Osteoblast (primary cell): ENCODE data around the gene PXMP4. TPM values are rescaled to one million over a fixed set of nuclear protein-coding genes. Genes with fewer than 3 reads are reported as not detected.

Source experiments
- DNase-seq: peaks from one replicate; pipeline ENCODE4 v3.0.0; 2011; ENCODE audit warnings: low spot score, mixed read lengths; ENCODE audit not compliant: insufficient read length; ENCODE audit errors: missing footprints
- H2AFZ ChIP-seq: 2 replicates; pipeline ENCODE4 v1.6.0; 2011; ENCODE audit warnings: mild to moderate bottlenecking, low read length
- H3K27ac ChIP-seq: 2 replicates; pipeline ENCODE4 v1.5.1; 2011; ENCODE audit warnings: mild to moderate bottlenecking, low read depth, low read length, moderate library complexity
- H3K27me3 ChIP-seq: 2 replicates; pipeline ENCODE4 v1.6.0; 2012; ENCODE audit warnings: mild to moderate bottlenecking, control low read depth, inconsistent platforms, low read length, moderate library complexity; ENCODE audit not compliant: insufficient read depth
- H3K36me3 ChIP-seq: 2 replicates; pipeline ENCODE4 v1.5.1; 2011; ENCODE audit warnings: mild to moderate bottlenecking, low read length, control low read depth, moderate library complexity; ENCODE audit not compliant: insufficient read depth
- H3K4me1 ChIP-seq: 2 replicates; pipeline ENCODE4 v1.5.1; 2011; ENCODE audit warnings: mild to moderate bottlenecking, low read length, control low read depth, moderate library complexity; ENCODE audit not compliant: insufficient read depth
- H3K4me2 ChIP-seq: 2 replicates; pipeline ENCODE4 v1.6.0; 2011; ENCODE audit warnings: mild to moderate bottlenecking, low read length; ENCODE audit not compliant: insufficient read depth
- H3K4me3 ChIP-seq: fragments of 200-600 bp; sonication (generic); 3 replicates; pipeline ENCODE4 v1.5.1; 2012; ENCODE audit warnings: mild to moderate bottlenecking, low read length, inconsistent platforms; ENCODE audit not compliant: insufficient read depth
- H3K79me2 ChIP-seq: 2 replicates; pipeline ENCODE4 v1.6.0; 2012; ENCODE audit warnings: mild to moderate bottlenecking, low read length, control low read depth, inconsistent platforms; ENCODE audit not compliant: insufficient read depth
- H3K9me3 ChIP-seq: 2 replicates; pipeline ENCODE4 v1.5.1; 2011; ENCODE audit warnings: low read depth, low read length, control low read depth
- H4K20me1 ChIP-seq: 2 replicates; pipeline ENCODE4 v1.6.0; 2012; ENCODE audit warnings: mild to moderate bottlenecking, low read length, control low read depth; ENCODE audit not compliant: insufficient read depth
- total RNA-seq: library from RNA; depleted of rRNA; stranded (reverse); fragments of >200 nt; gene quantifications from 2 replicates; pipeline ENCODE4 v1.2.3, GENCODE V29; 2012
- TF ChIP-seq, protein P1 (sequence below): IDR thresholded peaks from 2 replicates; pipeline ENCODE4 v1.5.1; 2011; ENCODE audit warnings: mild to moderate bottlenecking, low read depth, low read length, moderate library complexity; ENCODE audit errors: extremely low read depth

Gene PXMP4
- total RNA-seq, 1 donor, result 5.1 TPM

- Histone ChIP-seq H3K79me2 (no peaks in the 10 kb centered on the region), H4K20me1 (no peaks in the 10 kb centered on the region), H3K9me3 (no peaks in the 10 kb centered on the region), H3K4me2 (no peak overlapping the region), H3K27me3 (no peaks in the 10 kb centered on the region), H3K36me3 (no peaks in the 10 kb centered on the region), H3K4me3 (no peak overlapping the region), H2AFZ (no peak overlapping the region), H3K4me1 (peaks cover 22% of the 10 kb centered on the region), H3K27ac (no peak overlapping the region)
- no peak for DNase-seq
- TF ChIP-seq, protein P1, sequence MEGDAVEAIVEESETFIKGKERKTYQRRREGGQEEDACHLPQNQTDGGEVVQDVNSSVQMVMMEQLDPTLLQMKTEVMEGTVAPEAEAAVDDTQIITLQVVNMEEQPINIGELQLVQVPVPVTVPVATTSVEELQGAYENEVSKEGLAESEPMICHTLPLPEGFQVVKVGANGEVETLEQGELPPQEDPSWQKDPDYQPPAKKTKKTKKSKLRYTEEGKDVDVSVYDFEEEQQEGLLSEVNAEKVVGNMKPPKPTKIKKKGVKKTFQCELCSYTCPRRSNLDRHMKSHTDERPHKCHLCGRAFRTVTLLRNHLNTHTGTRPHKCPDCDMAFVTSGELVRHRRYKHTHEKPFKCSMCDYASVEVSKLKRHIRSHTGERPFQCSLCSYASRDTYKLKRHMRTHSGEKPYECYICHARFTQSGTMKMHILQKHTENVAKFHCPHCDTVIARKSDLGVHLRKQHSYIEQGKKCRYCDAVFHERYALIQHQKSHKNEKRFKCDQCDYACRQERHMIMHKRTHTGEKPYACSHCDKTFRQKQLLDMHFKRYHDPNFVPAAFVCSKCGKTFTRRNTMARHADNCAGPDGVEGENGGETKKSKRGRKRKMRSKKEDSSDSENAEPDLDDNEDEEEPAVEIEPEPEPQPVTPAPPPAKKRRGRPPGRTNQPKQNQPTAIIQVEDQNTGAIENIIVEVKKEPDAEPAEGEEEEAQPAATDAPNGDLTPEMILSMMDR, result no peak
Observed at GRCh38 chr20:33729101-33729500, 9.0 kb upstream of the PXMP4 start.

- Histone ChIP-seq H3K27me3 (no peaks in the 10 kb centered on the region), H3K4me1 (peaks cover 16% of the 10 kb centered on the region), H3K79me2 (no peaks in the 10 kb centered on the region), H3K4me3 (no peak overlapping the region), H4K20me1 (no peaks in the 10 kb centered on the region), H2AFZ (no peak overlapping the region), H3K4me2 (no peak overlapping the region), H3K36me3 (no peaks in the 10 kb centered on the region), H3K9me3 (no peaks in the 10 kb centered on the region), H3K27ac (no peak overlapping the region)
- TF ChIP-seq, protein P1, result no peak
- no peak for DNase-seq
Observed at GRCh38 chr20:33728463-33728862, 8.4 kb upstream of the PXMP4 start.

- no peaks in the 10 kb centered on the region for H3K36me3 ChIP-seq
- no peak overlapping the region for H3K4me2 ChIP-seq
- H3K4me3 ChIP-seq, result no peak overlapping the region
- H2AFZ ChIP-seq, result no peak overlapping the region
- no peaks in the 10 kb centered on the region for H3K79me2 ChIP-seq
- no peak for DNase-seq
- H3K4me1 ChIP-seq, result peaks cover 10% of the 10 kb centered on the region
- H4K20me1 ChIP-seq, result no peaks in the 10 kb centered on the region
- TF ChIP-seq, protein P1, result no peak
- no peaks in the 10 kb centered on the region for H3K9me3 ChIP-seq
- H3K27ac ChIP-seq, result no peak overlapping the region
- no peaks in the 10 kb centered on the region for H3K27me3 ChIP-seq
Observed at GRCh38 chr20:33727806-33728205, 7.7 kb upstream of the PXMP4 start.

GRCh38 chr20:33727115-33727479 is 7.0 kb upstream of the PXMP4 start:
- H3K27me3 ChIP-seq, result no peaks in the 10 kb centered on the region
- H3K36me3 ChIP-seq, result no peaks in the 10 kb centered on the region
- TF ChIP-seq, protein P1, result no peak
- H3K4me1 ChIP-seq, result peaks cover 6% of the 10 kb centered on the region
- H3K79me2 ChIP-seq, result no peaks in the 10 kb centered on the region
- DNase-seq, result no peak
- H3K9me3 ChIP-seq, result no peaks in the 10 kb centered on the region
- H3K4me3 ChIP-seq, result no peak overlapping the region
- no peak overlapping the region for H3K27ac ChIP-seq
- H4K20me1 ChIP-seq, result no peaks in the 10 kb centered on the region
- H2AFZ ChIP-seq, result no peak overlapping the region
- H3K4me2 ChIP-seq, result no peak overlapping the region
